WTC11 (cell line): ENCODE measurements around the gene SRGAP2B.
"Not testable (repeated sequence)": the region's sequence is repeated elsewhere in the genome, so short reads cannot be mapped to it uniquely, and the experiment has no call there.

Experiments
- CTCF ChIP-seq: fragments of 200-600 bp; IDR thresholded peaks from 2 replicates; pipeline ENCODE4 v1.8.0; 2022; ENCODE audit warnings: antibody characterized with exemption
- JUN ChIP-seq: sonication (generic); formaldehyde crosslinking; IDR thresholded peaks from 2 replicates; pipeline ENCODE4 v1.8.0; 2023; ENCODE audit warnings: mild to moderate bottlenecking, missing genetic modification reagents
- NR2C2 ChIP-seq: sonication (generic); formaldehyde crosslinking; IDR thresholded peaks from 2 replicates; pipeline ENCODE4 v1.8.0; 2022; ENCODE audit warnings: mild to moderate bottlenecking, missing genetic modification reagents

- not testable (repeated sequence) for TF ChIP-seq CTCF; NR2C2 (CRISPR knock-in tag); JUN (CRISPR knock-in tag)
These were observed 15.4 kb downstream of the SRGAP2B start for GRCh38 chr1:145079737-145080136.
